Esophagus muscularis mucosa (tissue), 4 donors: ENCODE measurements around the gene FJX1. TPM values are rescaled to one million over a fixed set of nuclear protein-coding genes. Genes with fewer than 3 reads are reported as not detected.

Experiments used
- DNase-seq: peaks from one replicate; pipeline ENCODE4 v3.0.0-alpha.2; 2017; ENCODE audit errors: extremely low spot score
- H3K27ac ChIP-seq, 4 donors: fragments of 200-600 bp; sonication (generic); replicated peaks in 1 of 4; 1 replicate in 3 of 4; 2 replicates in 1 of 4; pipeline ENCODE4 v1.5.1; 2016 to 2019; ENCODE audit warnings: mild to moderate bottlenecking in 1 of 4
- H3K27me3 ChIP-seq, 4 donors: fragments of 200-600 bp; sonication (generic); one replicate each; pipeline versions ENCODE4 v1.5.1 to v1.6.0; 2016 to 2019
- H3K36me3 ChIP-seq, 4 donors: fragments of 200-600 bp; sonication (generic); one replicate each; pipeline ENCODE4 v1.5.1; 2016 to 2019
- H3K4me1 ChIP-seq, 4 donors: fragments of 200-600 bp; sonication (generic); one replicate each; pipeline ENCODE4 v1.5.1; 2016 to 2019
- H3K4me3 ChIP-seq, 4 donors: fragments of 200-600 bp; sonication (generic); 1 replicate in 2 of 4; 2 replicates in 2 of 4; pipeline ENCODE4 v1.5.1; 2016 to 2019; ENCODE audit warnings: mild to moderate bottlenecking in 4 of 4, moderate library complexity in 1 of 4
- H3K9me3 ChIP-seq, 4 donors: fragments of 200-600 bp; sonication (generic); 1 replicate in 3 of 4; 2 replicates in 1 of 4; pipeline ENCODE4 v1.5.1; 2016 to 2019
- CTCF ChIP-seq, 3 experiments: fragments of 200-600 bp in 2 of 3; fragments of 450-650 bp in 1 of 3; sonication (generic) in 2 of 3; IDR thresholded peaks; one replicate each; pipeline ENCODE4 v1.5.1; 2017 to 2019; ENCODE audit warnings: antibody characterized with exemption in 3 of 3, mild to moderate bottlenecking in 2 of 3, moderate library complexity in 1 of 3
- EP300 ChIP-seq: sonication (generic); formaldehyde crosslinking; IDR thresholded peaks from one replicate; pipeline ENCODE4 v1.6.1; 2017; ENCODE audit warnings: antibody characterized with exemption
- POLR2A ChIP-seq: fragments of 450-650 bp; IDR thresholded peaks from one replicate; pipeline ENCODE4 v1.6.1; 2017; ENCODE audit warnings: antibody characterized with exemption, moderate library complexity, mild to moderate bottlenecking, low read depth
- POLR2AphosphoS5 ChIP-seq, 2 donors: sonication (generic); formaldehyde crosslinking; IDR thresholded peaks; one replicate each; pipeline ENCODE4 v1.6.1; 2017; ENCODE audit warnings: antibody characterized with exemption in 2 of 2
- WGBS: methylation state at CpG from one replicate; pipeline ENCODE4 v1.1.5; 2018; 5-methylcytosine and 5-hydroxymethylcytosine counted together
- intact Hi-C: fragments of 100-400 bp; cut with DNase I; formaldehyde crosslinking; loops from one replicate; pipeline ENCODE4 v1.15.1; 2023
- total RNA-seq, 4 donors: library from RNA; depleted of rRNA; stranded (reverse); fragments of >200 nt; gene quantifications; one replicate each; pipeline versions ENCODE4 v1.1.0 to v1.2.1, GENCODE V29; 2016

FJX1 gene
- total RNA-seq, 4 donors from 2014 or later = 2.1 to 18.1 (median 6.5) TPM

- DNase-seq = peak; percentile 10
- WGBS = 67% methylated on average over 4 of the region's 4 CpGs
- TF ChIP-seq EP300 (no peak), POLR2A (no peak), CTCF (IDR thresholded peaks at IDR 0.05) (no peak), POLR2AphosphoS5 (IDR thresholded peaks at IDR 0.05) (no peak)
- no peak overlapping the region for H3K4me3 ChIP-seq
- H3K9me3 ChIP-seq = no peaks in the 10 kb centered on the region
- no peaks in the 10 kb centered on the region for H3K36me3 ChIP-seq
- H3K27me3 ChIP-seq = peaks cover 0 to 16% (median 0%) of the 10 kb centered on the region in 4 donors
- H3K4me1 ChIP-seq = no peaks in the 10 kb centered on the region
- no peak overlapping the region for H3K27ac ChIP-seq
- intact Hi-C loops = no loop called here
Observed at GRCh38 chr11:35655856-35656255, 37.6 kb downstream of the FJX1 start.

- Histone ChIP-seq H3K27ac (no peak overlapping the region), H3K4me3 (no peak overlapping the region), H3K36me3 (no peaks in the 10 kb centered on the region), H3K9me3 (no peaks in the 10 kb centered on the region), H3K27me3 (peaks cover 0 to 16% (median 0%) of the 10 kb centered on the region in 4 donors), H3K4me1 (peaks cover 5 to 15% (median 13%) of the 10 kb centered on the region in 4 donors)
- WGBS = 80% methylated on average over 3 of the region's 3 CpGs
- intact Hi-C loops = no loop called here
- DNase-seq = no peak
- TF ChIP-seq EP300 (no peak), POLR2A (no peak), POLR2AphosphoS5 (IDR thresholded peaks at IDR 0.05) (no peak), CTCF (IDR thresholded peaks at IDR 0.05) (no peak)
Observed at GRCh38 chr11:35658020-35658948, 40.0 kb downstream of the FJX1 start.

- no peak for TF ChIP-seq POLR2A
- no peak for TF ChIP-seq POLR2AphosphoS5 (IDR thresholded peaks at IDR 0.05)
- TF ChIP-seq CTCF (IDR thresholded peaks at IDR 0.05) = no peak
- no peak for TF ChIP-seq EP300
- peak overlapping the region; percentile 67 to 92 (median 84) for H3K4me3 ChIP-seq
- peaks cover 0 to 22% (median 5%) of the 10 kb centered on the region in 4 donors for H3K9me3 ChIP-seq
- DNase-seq = no peak
- peaks cover 16 to 32% (median 28%) of the 10 kb centered on the region in 4 donors for H3K4me1 ChIP-seq
- no peaks in the 10 kb centered on the region for H3K36me3 ChIP-seq
- intact Hi-C loops = loop anchor here (5.0 kb wide), 1 partner anchor 39 kb away; no protein-coding TSS in a partner anchor
- peaks cover 0 to 5% (median 0%) of the 10 kb centered on the region in 4 donors for H3K27me3 ChIP-seq
- H3K27ac ChIP-seq = peak overlapping the region; percentile 86 to 98 (median 94)
- 45% methylated on average over 5 of the region's 5 CpGs for WGBS
Observed at GRCh38 chr11:35661534-35661933, 43.3 kb downstream of the FJX1 start.

GRCh38 chr11:35662061-35662648 is 43.9 kb downstream of the FJX1 start:
- Histone ChIP-seq H3K27me3 (peaks cover 0 to 5% (median 0%) of the 10 kb centered on the region in 4 donors), H3K4me3 (peak overlapping the region; percentile 67 to 92 (median 84)), H3K27ac (peak overlapping the region; percentile 86 to 98 (median 94)), H3K4me1 (peaks cover 16 to 32% (median 28%) of the 10 kb centered on the region in 4 donors), H3K36me3 (no peaks in the 10 kb centered on the region), H3K9me3 (peaks cover 0 to 28% (median 7%) of the 10 kb centered on the region in 4 donors)
- no peak for TF ChIP-seq EP300
- no peak for TF ChIP-seq POLR2AphosphoS5 (IDR thresholded peaks at IDR 0.05)
- TF ChIP-seq CTCF (IDR thresholded peaks at IDR 0.05) = no peak
- no peak for TF ChIP-seq POLR2A
- intact Hi-C loops = loop anchor here (5.0 kb wide), 1 partner anchor 40 kb away; no protein-coding TSS in a partner anchor
- DNase-seq = no peak
- 7% methylated on average over 10 of the region's 12 CpGs for WGBS
